GM23248 (cell line): ENCODE results near the gene MAML2. TPM values are rescaled to one million over a fixed set of nuclear protein-coding genes. Genes with fewer than 3 reads are reported as not detected.

ENCODE experiments used
- DNase-seq: peaks from one replicate; pipeline ENCODE4 v3.0.0-alpha.2; 2015
- H2AFZ ChIP-seq: fragments of 200-600 bp; sonication (generic); 2 replicates; pipeline ENCODE4 v1.6.1; 2016; ENCODE audit warnings: antibody characterized with exemption
- H3F3A ChIP-seq: fragments of 200-600 bp; sonication (generic); 2 replicates; pipeline ENCODE4 v1.6.1; 2016; ENCODE audit warnings: mild to moderate bottlenecking, antibody characterized with exemption, mixed run types; ENCODE audit not compliant: insufficient read depth
- H3K27ac ChIP-seq: fragments of 200-600 bp; sonication (generic); 2 replicates; pipeline ENCODE4 v1.5.1; 2016; ENCODE audit warnings: mild to moderate bottlenecking
- H3K27me3 ChIP-seq: fragments of 200-600 bp; sonication (generic); replicated peaks from 2 replicates; pipeline ENCODE4 v1.6.1; 2016; ENCODE audit warnings: mild to moderate bottlenecking; ENCODE audit not compliant: insufficient read depth
- H3K36me3 ChIP-seq: fragments of 200-600 bp; sonication (generic); 2 replicates; pipeline ENCODE4 v1.6.1; 2016; ENCODE audit warnings: low read depth, mild to moderate bottlenecking
- H3K4me1 ChIP-seq: fragments of 200-600 bp; sonication (generic); 2 replicates; pipeline ENCODE4 v1.6.1; 2016; ENCODE audit warnings: mild to moderate bottlenecking; ENCODE audit not compliant: insufficient read depth
- H3K4me2 ChIP-seq: fragments of 200-600 bp; sonication (generic); one replicate; pipeline ENCODE4 v1.6.1; 2016; ENCODE audit warnings: mild to moderate bottlenecking; ENCODE audit not compliant: unreplicated experiment
- H3K4me3 ChIP-seq: fragments of 200-600 bp; sonication (generic); 2 replicates; pipeline ENCODE4 v1.5.1; 2016; ENCODE audit warnings: mild to moderate bottlenecking
- H3K79me2 ChIP-seq: fragments of 200-600 bp; sonication (generic); 2 replicates; pipeline ENCODE4 v1.6.1; 2016; ENCODE audit warnings: mild to moderate bottlenecking; ENCODE audit not compliant: insufficient read depth
- H3K9ac ChIP-seq: fragments of 200-600 bp; sonication (generic); 2 replicates; pipeline ENCODE4 v1.6.1; 2016; ENCODE audit warnings: mild to moderate bottlenecking
- H3K9me2 ChIP-seq: fragments of 200-600 bp; sonication (generic); 2 replicates; pipeline ENCODE4 v1.6.1; 2016; ENCODE audit warnings: mixed run types, mild to moderate bottlenecking, moderate library complexity; ENCODE audit not compliant: insufficient read depth
- H3K9me3 ChIP-seq: fragments of 200-600 bp; sonication (generic); one replicate; pipeline ENCODE4 v1.6.1; 2017; ENCODE audit warnings: low read depth
- H4K20me1 ChIP-seq: fragments of 200-600 bp; sonication (generic); 2 replicates; pipeline ENCODE4 v1.6.0; 2016; ENCODE audit not compliant: insufficient read depth
- EZH2 ChIP-seq: fragments of 200-600 bp; sonication (generic); IDR thresholded peaks from 2 replicates; pipeline ENCODE4 v1.6.1; 2018; ENCODE audit warnings: antibody characterized with exemption, mild to moderate bottlenecking; ENCODE audit not compliant: insufficient read depth, poor library complexity, severe bottlenecking
- EZH2phosphoT487 ChIP-seq: fragments of 200-600 bp; sonication (generic); IDR thresholded peaks from 2 replicates; pipeline ENCODE4 v1.6.1; 2018; ENCODE audit warnings: antibody characterized with exemption, moderate library complexity, mild to moderate bottlenecking, low read depth; ENCODE audit not compliant: insufficient read depth
- WGBS, 2 experiments: methylation state at CpG; one replicate each; pipeline ENCODE4 v1.1.6; 2015 to 2017; ENCODE audit warnings: low lambda C conversion rate in 2 of 2, low coverage in 1 of 2; ENCODE audit errors: missing lambda C conversion rate in 2 of 2; 5-methylcytosine and 5-hydroxymethylcytosine counted together
- in situ Hi-C: fragments of 300-500 bp; cut with MboI; formaldehyde crosslinking; loops from 2 replicates; pipeline ENCODE4 v1.15.0; 2020
- polyA plus RNA-seq: library from polyadenylated mRNA; unstranded; fragments of >200 nt; fragmentation: Nextera tagmentation; extraction: Ambion mirVana; gene quantifications from 2 replicates; pipeline ENCODE4 v1.2.1, GENCODE V29; 2016
- total RNA-seq: library from RNA; depleted of rRNA; stranded (reverse); fragments of >200 nt; shearing (Covaris generic); gene quantifications from 2 replicates; pipeline ENCODE4 v1.2.3, GENCODE V29; 2014

The MAML2 gene
- total and polyA plus RNA-seq, 2 experiments from 2014 or later = 7.4 to 23.7 TPM

DNA sequence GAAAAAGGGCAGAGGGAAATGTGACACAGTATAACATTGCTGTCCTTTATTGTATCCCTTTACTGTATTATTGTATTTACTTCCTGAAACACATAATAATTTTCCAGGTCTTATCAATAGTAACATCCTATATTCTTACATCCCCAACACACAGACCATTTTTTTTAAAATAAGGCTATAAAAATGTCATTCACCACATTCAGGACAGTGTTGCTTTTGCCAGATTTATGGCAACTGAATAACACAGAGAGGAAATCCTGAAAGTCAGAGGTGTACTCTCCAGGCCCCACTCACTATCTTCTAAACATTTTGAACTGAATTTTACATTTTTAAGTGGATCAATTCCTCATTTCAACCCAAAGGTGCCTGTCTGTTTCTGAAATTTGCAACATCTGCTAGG, 314.2 kb downstream of the MAML2 start:
- Histone ChIP-seq H3K4me1 (peaks cover 10% of the 10 kb centered on the region; the same call in 1 of the 2 replicates), H3K4me3 (no peak overlapping the region), H3K4me2 (no peak overlapping the region), H2AFZ (no peak overlapping the region), H3K9ac (no peak overlapping the region), H3K27me3 (no peaks in the 10 kb centered on the region), H3K79me2 (peaks cover 90% of the 10 kb centered on the region), H3K27ac (no peak overlapping the region), H4K20me1 (no peaks in the 10 kb centered on the region; the same call in 1 of the 2 replicates), H3K9me2 (no peaks in the 10 kb centered on the region), H3F3A (peaks cover 11% of the 10 kb centered on the region), H3K36me3 (no peaks in the 10 kb centered on the region; the same call in 1 of the 2 replicates), H3K9me3 (no peaks in the 10 kb centered on the region)
- in situ Hi-C loops = no loop called here
- no peak for DNase-seq
- TF ChIP-seq EZH2phosphoT487 = no peak
- no peak for TF ChIP-seq EZH2

- Histone ChIP-seq H3K4me2 (no peak overlapping the region), H3K36me3 (no peaks in the 10 kb centered on the region; the same call in 1 of the 2 replicates), H3K79me2 (peaks cover 88% of the 10 kb centered on the region), H3K4me3 (no peak overlapping the region), H3K4me1 (no peaks in the 10 kb centered on the region), H3K9me2 (no peaks in the 10 kb centered on the region), H3K27me3 (no peaks in the 10 kb centered on the region), H3F3A (no peaks in the 10 kb centered on the region), H4K20me1 (no peaks in the 10 kb centered on the region), H3K9me3 (no peaks in the 10 kb centered on the region), H3K27ac (no peak overlapping the region), H2AFZ (no peak overlapping the region), H3K9ac (no peak overlapping the region)
- no peak for DNase-seq
- TF ChIP-seq EZH2 (no peak), EZH2phosphoT487 (no peak)
- in situ Hi-C loops = no loop called here
Measured at GRCh38 chr11:96027021-96027420, 316.0 kb downstream of the MAML2 start.

DNA sequence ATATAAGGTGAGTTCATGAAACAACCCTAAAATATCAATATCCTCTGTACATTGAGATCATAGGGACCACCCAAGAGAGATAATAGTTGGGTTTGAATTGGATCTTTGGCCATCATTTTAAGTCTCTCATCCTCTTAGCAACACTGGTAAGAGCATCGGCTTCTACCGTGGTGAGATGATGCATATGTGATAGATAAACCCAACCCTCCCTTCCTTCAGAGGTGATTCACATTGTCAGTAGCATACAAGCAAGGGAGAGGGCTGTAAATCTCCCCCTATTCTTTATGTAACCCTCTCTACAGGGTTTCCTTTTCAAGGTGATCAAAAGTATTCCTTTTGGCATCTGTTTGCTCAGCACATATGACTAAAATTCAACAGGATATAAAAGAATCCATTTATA, 316.7 kb downstream of the MAML2 start:
- 68 to 75% methylated on average over 2 of the region's 2 CpGs for WGBS, 2 experiments
- TF ChIP-seq EZH2phosphoT487 (no peak), EZH2 (no peak)
- Histone ChIP-seq H3K4me3 (no peak overlapping the region), H4K20me1 (no peaks in the 10 kb centered on the region), H3K79me2 (peaks cover 90% of the 10 kb centered on the region), H3K27ac (no peak overlapping the region), H3K9me3 (no peaks in the 10 kb centered on the region), H3K27me3 (no peaks in the 10 kb centered on the region), H3K9ac (no peak overlapping the region), H3K4me1 (no peaks in the 10 kb centered on the region), H3F3A (no peaks in the 10 kb centered on the region), H3K9me2 (no peaks in the 10 kb centered on the region), H2AFZ (no peak overlapping the region), H3K36me3 (no peaks in the 10 kb centered on the region; the same call in 1 of the 2 replicates), H3K4me2 (no peak overlapping the region)
- DNase-seq = no peak
- in situ Hi-C loops = no loop called here

DNA sequence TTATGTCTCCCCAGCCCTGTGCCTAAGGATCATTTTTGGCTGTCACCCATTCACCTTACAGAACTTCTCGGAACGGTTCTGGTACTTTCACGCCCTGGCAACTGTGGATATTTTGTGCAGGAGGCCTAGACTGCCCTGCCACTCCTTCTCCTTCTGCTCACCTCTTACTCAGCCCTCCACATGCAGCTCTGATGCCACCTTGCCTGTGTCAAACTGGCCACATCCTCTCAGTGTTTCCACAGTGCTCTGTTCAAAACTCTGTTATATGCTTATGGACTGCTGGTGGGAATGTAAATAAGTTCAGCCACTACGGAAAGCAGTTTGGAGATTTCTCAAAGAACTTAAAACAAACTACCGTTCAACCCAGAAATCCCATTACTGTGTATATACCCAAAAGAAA, 318.3 kb downstream of the MAML2 start:
- no peaks in the 10 kb centered on the region for H3K9me3 ChIP-seq
- in situ Hi-C loops = no loop called here
- no peaks in the 10 kb centered on the region; the same call in 1 of the 2 replicates for H3F3A ChIP-seq
- 0 out of 2 replicates have a peak, but pooled peaks cover 3% of the 10 kb centered on the region for H3K4me1 ChIP-seq
- WGBS, 2 experiments = 90 to 94% methylated on average over 5 of the region's 5 CpGs
- DNase-seq = no peak
- H3K27ac ChIP-seq = no peak overlapping the region
- no peak overlapping the region for H3K9ac ChIP-seq
- peaks cover 90% of the 10 kb centered on the region for H3K79me2 ChIP-seq
- no peaks in the 10 kb centered on the region for H4K20me1 ChIP-seq
- no peak overlapping the region for H2AFZ ChIP-seq
- H3K9me2 ChIP-seq = no peaks in the 10 kb centered on the region
- H3K36me3 ChIP-seq = no peaks in the 10 kb centered on the region; the same call in 1 of the 2 replicates
- H3K4me3 ChIP-seq = no peak overlapping the region
- no peaks in the 10 kb centered on the region for H3K27me3 ChIP-seq
- no peak overlapping the region for H3K4me2 ChIP-seq
- TF ChIP-seq EZH2 (no peak), EZH2phosphoT487 (no peak)

DNA sequence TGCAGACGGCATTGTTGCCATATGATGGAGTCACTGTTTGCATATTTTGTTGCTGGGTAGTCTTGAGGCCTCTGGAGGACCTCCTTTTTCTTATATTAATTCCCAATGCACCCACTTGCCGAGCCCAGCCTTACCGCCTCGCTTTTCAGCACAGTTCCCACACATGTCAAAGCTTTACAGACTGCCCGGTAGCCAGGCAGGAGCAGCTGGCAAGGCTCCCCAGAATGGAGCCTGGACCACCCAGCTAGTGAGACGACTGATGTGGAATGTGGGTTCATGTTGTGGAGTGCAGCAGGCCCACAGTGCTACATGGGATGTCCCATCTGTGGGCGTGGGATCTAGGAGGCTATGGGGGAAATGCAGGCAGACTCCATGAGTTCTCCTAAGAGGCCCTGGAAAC, 319.7 kb downstream of the MAML2 start:
- H2AFZ ChIP-seq = no peak overlapping the region
- H3K36me3 ChIP-seq = no peaks in the 10 kb centered on the region
- 0 out of 2 replicates have a peak, but pooled peaks cover 3% of the 10 kb centered on the region for H3K4me1 ChIP-seq
- peaks cover 2% of the 10 kb centered on the region; the same call in 1 of the 2 replicates for H3F3A ChIP-seq
- 79 to 87% methylated on average over 7 of the region's 7 CpGs for WGBS, 2 experiments
- H3K27me3 ChIP-seq = no peaks in the 10 kb centered on the region
- DNase-seq = no peak
- H3K9ac ChIP-seq = no peak overlapping the region
- no peaks in the 10 kb centered on the region for H3K9me3 ChIP-seq
- no peak overlapping the region for H3K27ac ChIP-seq
- no peak overlapping the region for H3K4me2 ChIP-seq
- no peak overlapping the region for H3K4me3 ChIP-seq
- TF ChIP-seq EZH2 = no peak
- TF ChIP-seq EZH2phosphoT487 = no peak
- H4K20me1 ChIP-seq = no peaks in the 10 kb centered on the region
- peaks cover 88% of the 10 kb centered on the region for H3K79me2 ChIP-seq
- H3K9me2 ChIP-seq = no peaks in the 10 kb centered on the region
- in situ Hi-C loops = no loop called here
